HG02938 (cell line): ENCODE data around the gene FHAD1.
A peak's percentile ranks its signal among the peaks of the same experiment; 100 is the strongest.

Source experiments
- ATAC-seq: cut with Tn5 transposase; IDR thresholded peaks from one replicate; pipeline ENCODE4 v1.9.1; 2021; ENCODE audit warnings: mild to moderate bottlenecking, moderate library complexity; ENCODE audit not compliant: unreplicated experiment

The FHAD1 gene

DNA sequence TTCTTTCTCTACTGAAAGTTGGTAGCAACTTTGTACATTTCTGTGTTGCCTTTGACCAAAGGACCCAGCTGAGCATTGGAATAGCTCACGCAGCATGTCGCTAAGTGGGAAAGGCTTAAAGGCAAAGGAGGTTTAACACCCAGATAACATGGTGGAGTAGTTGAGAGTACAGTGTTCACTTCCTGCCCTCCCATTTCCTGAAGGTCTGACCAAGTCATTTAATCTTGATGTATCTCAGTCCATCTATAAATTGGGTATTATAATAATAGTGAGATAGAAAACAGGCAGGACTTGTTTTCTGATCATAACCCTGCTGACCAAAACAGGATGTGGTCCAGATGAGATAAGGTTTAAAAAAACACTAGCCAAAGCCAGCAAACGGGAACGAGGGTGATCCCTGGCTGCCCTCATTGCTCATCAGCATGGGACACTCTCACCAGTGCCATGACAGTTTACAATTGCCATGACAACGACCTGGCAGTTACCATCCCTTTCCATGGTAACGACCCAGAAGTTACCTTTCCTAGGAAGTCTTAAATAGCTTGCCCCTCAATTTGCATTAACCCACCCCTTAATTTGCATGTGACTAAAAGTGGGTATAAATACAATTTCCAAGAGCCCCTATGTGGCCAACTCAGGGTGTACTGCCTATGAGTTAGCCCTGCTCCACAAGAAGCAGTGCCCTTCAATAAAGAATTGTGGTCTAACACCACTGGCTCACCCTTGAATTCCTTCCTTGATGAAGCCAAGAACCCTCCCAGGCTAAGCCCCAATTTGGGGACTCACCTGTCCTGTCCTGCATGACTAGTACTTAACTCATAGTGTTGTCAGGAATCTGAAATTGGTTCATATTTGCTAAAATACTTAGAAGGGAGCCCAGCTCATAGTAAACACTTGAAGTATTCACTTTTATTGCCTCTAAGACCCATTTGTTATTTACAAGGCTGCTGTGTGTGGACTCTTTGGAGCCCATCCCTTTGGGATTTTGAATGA is 28.4 kb upstream of the FHAD1 start:
- ATAC-seq: no peak

- ATAC-seq: no peak
These were observed 27.6 kb upstream of the FHAD1 start for GRCh38 chr1:15219280-15220023.

DNA sequence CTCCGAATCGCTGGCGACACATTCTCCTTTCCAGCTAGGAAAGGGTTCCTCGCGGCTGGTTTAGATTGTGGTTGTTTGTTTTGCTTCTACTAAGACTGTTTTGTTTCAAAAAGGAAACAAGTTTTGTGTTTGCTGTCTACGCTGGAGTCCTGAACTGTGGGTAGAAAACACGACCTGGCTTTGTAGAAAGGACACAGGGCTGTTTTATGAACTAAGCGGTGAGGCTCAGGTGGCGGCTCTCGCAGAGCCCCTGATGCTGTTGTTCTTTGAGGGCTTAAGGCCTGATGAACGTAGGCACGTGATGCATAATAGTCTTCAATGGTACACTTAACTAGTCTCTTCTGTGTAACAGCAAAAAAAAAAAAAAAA is 27.0 kb upstream of the FHAD1 start:
- no peak for ATAC-seq

GRCh38 chr1:15220825-15221431 is 26.1 kb upstream of the FHAD1 start:
- no peak for ATAC-seq

- no peak for ATAC-seq
These were observed 24.2 kb upstream of the FHAD1 start for GRCh38 chr1:15222653-15223303.

GRCh38 chr1:15224259-15224869 is 22.7 kb upstream of the FHAD1 start:
- no peak for ATAC-seq

GRCh38 chr1:15224974-15225373 is 22.0 kb upstream of the FHAD1 start:
- no peak for ATAC-seq

DNA sequence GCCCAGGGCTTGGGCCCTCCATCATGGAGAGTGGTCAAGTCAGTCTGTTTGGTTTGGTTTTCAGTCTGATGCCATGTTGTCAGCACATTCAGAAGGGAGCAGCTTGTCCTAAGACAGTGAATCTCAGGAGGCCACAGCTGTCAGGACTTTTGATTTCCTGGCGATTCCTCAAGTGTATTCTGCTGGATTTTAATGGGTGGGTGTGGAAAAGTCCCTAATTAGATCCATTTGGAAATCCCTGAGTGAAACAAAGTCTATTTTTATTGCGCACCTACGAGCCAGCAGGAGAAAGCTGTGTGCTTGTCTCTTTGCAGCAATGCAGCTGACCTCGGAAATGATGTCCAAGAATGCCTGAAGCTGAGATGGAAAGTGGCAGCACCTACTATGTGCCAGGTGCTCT is 21.6 kb upstream of the FHAD1 start:
- ATAC-seq: no peak

GRCh38 chr1:15226388-15227255 is 20.4 kb upstream of the FHAD1 start:
- ATAC-seq: no peak

DNA sequence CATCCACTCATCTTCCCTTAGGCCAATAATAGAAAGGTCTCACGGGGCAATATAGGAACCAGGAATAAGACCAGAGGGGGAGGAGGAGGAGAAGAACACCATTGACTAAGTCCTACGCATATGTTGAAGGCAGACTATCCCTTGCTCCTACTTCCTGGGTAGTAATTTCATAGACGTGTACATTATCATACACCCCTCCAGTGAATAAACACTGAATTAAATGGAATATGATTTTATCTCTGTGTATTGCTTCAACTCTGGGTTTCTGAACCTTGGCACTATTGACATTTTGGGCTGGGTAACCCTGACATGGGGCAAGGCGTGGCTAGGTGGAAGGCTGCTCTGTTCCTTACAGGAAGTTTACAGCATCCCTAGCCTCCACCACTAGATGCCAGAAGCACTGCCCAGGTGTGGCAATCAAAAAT is 17.3 kb upstream of the FHAD1 start:
- no peak for ATAC-seq

- ATAC-seq: peak; percentile 91
These were observed 15.3 kb upstream of the FHAD1 start for GRCh38 chr1:15231714-15232201.

GRCh38 chr1:15233689-15234088 is 13.3 kb upstream of the FHAD1 start:
- no peak for ATAC-seq

DNA sequence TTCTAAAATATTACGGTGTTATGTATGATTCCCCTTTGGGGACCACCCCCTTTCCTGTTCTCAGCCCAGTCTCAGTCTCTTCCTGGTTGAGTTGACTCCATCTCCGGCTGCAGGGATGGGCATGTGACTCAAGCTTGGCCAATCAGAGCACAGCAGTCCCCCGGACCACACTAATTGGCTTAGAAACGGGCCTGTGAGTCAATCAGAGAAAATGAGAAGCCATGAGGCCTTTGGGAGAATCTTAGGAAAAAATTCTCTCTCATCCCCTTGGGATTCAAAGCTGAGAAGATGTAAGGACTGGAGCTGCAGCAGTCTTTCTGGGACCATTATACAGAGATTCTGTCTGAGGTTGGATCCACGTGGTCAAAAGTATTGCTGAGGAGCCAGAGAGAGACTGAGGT is 10.7 kb upstream of the FHAD1 start:
- no peak for ATAC-seq

DNA sequence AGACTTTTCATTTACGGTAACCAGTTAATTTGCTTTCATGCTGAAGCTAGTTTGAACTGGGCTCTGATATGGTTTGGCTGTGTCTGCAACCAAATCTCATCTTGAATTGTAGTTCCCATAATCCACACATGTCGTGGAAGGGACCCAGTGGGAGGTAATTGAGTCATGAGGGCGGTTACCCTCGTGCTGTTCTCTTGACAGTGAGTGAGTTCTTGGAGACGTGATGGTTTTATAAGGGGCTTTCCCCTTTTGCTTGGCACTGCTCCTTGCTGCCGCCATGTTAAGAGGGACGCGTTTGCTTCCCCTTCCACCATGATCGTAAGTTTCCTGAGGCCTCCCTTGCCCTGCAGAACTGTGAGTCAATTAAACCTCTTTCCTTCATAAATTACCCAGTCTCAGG is 10.3 kb upstream of the FHAD1 start:
- no peak for ATAC-seq

DNA sequence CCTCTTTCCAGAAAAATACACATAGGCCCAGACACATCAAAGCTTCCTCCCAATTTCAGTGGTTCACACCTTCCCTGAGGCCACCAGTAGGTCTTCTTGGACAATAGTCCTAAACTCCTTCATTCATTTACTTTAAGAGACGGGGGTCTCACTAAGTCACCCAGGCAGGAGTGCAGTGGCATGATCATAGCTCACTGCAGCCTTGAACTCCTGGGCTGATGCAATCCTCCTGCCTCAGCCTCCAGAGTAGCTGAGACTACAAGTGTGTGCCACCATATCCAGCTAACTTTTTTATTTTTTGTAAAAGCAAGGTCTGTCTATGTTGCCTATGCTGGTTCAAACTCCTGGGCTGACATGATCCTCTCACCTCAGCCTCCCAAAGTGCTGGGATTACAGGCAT is 8.2 kb upstream of the FHAD1 start:
- no peak for ATAC-seq

- no peak for ATAC-seq
These were observed 4.3 kb upstream of the FHAD1 start for GRCh38 chr1:15242766-15243165.

- ATAC-seq: no peak
These were observed 3.6 kb upstream of the FHAD1 start for GRCh38 chr1:15243275-15244043.

GRCh38 chr1:15244813-15245212 is 2.2 kb upstream of the FHAD1 start:
- no peak for ATAC-seq
